UCSD-AML1 (cell line): ENCODE data around the gene FNDC7.
A peak's percentile ranks its signal among the peaks of the same experiment; 100 is the strongest.
"Not testable (repeated sequence)": the region's sequence is repeated elsewhere in the genome, so short reads cannot be mapped to it uniquely, and the experiment has no call there.

Experiments
- DNase-seq: peaks from one replicate; lab custom pipeline; 2025; ENCODE audit not compliant: unreplicated experiment; lab: John Stamatoyannopoulos, UW

The FNDC7 gene

GRCh38 chr1:108712606-108713150, at the start of gene FNDC7:
TSS of gene FNDC7 (plus strand) at chr1:108712908. CDS start at chr1:108712934, 26 bp downstream.
- DNase-seq: no peak

GRCh38 chr1:108663074-108663473, 49.6 kb upstream of the FNDC7 start:
- no peak for DNase-seq

GRCh38 chr1:108664481-108664880, 48.2 kb upstream of the FNDC7 start:
- DNase-seq: no peak

GRCh38 chr1:108665067-108665466, 47.6 kb upstream of the FNDC7 start:
- no peak for DNase-seq

- no peak for DNase-seq
Measured at GRCh38 chr1:108665771-108666170, 46.9 kb upstream of the FNDC7 start.

- DNase-seq: not testable (repeated sequence)
Measured at GRCh38 chr1:108667422-108667821, 45.3 kb upstream of the FNDC7 start.

GRCh38 chr1:108668777-108669176, 43.9 kb upstream of the FNDC7 start:
- DNase-seq: no peak

- DNase-seq: no peak
Measured at GRCh38 chr1:108669679-108670078, 43.0 kb upstream of the FNDC7 start.

GRCh38 chr1:108670131-108670773, 42.5 kb upstream of the FNDC7 start:
- DNase-seq: no peak

GRCh38 chr1:108671143-108671542, 41.6 kb upstream of the FNDC7 start:
- DNase-seq: no peak

GRCh38 chr1:108678706-108679105, 34.0 kb upstream of the FNDC7 start:
- DNase-seq: no peak

- no peak for DNase-seq
Measured at GRCh38 chr1:108679586-108680213, 33.0 kb upstream of the FNDC7 start.

- not testable (repeated sequence) for DNase-seq
Measured at GRCh38 chr1:108681701-108682100, 31.0 kb upstream of the FNDC7 start.

- DNase-seq: no peak
Measured at GRCh38 chr1:108685529-108685928, 27.2 kb upstream of the FNDC7 start.

- no peak for DNase-seq
Measured at GRCh38 chr1:108686614-108687313, 25.9 kb upstream of the FNDC7 start.

GRCh38 chr1:108691128-108691941, 21.4 kb upstream of the FNDC7 start:
- DNase-seq: no peak

GRCh38 chr1:108691942-108692723, 20.6 kb upstream of the FNDC7 start, which contains the start of gene PRPF38B:
TSS of gene PRPF38B (plus strand) at chr1:108692310. CDS start at chr1:108692592, 282 bp downstream.
- peak; percentile 93 for DNase-seq

- peak; percentile 58 for DNase-seq
Measured at GRCh38 chr1:108692724-108693655, 19.7 kb upstream of the FNDC7 start.

- no peak for DNase-seq
Measured at GRCh38 chr1:108695535-108695934, 17.2 kb upstream of the FNDC7 start.
